Natural killer cell (primary cell): ENCODE data around the gene ABCB9. TPM values are rescaled to one million over a fixed set of nuclear protein-coding genes. Genes with fewer than 3 reads are reported as not detected.
"Not testable (repeated sequence)": the region's sequence is repeated elsewhere in the genome, so short reads cannot be mapped to it uniquely, and the experiment has no call there.

Experiments used
- ATAC-seq, 3 donors: fragments of 150-1000 bp in 2 of 3; fragments of 200-7000 bp in 1 of 3; cut with Tn5 transposase; 1 replicate in 1 of 3; 2 replicates in 2 of 3; pipeline ENCODE4 v1.10.0; 2021; ENCODE audit warnings: mild to moderate bottlenecking in 2 of 3, moderate library complexity in 2 of 3
- DNase-seq, 2 donors: peaks; one replicate each; pipeline versions ENCODE4 v3.0.0 to v3.0.0-alpha.2; 2013 to 2021; ENCODE audit warnings: mixed read lengths in 1 of 2
- H3K27ac ChIP-seq: one replicate; pipeline ENCODE4 v1.5.1; 2013; ENCODE audit warnings: mild to moderate bottlenecking, low read length
- H3K27me3 ChIP-seq: one replicate; pipeline ENCODE4 v1.6.1; 2013; ENCODE audit warnings: low read length; ENCODE audit not compliant: control insufficient read depth, insufficient read depth
- H3K36me3 ChIP-seq: one replicate; pipeline ENCODE4 v1.6.1; 2013; ENCODE audit warnings: low read length; ENCODE audit not compliant: control insufficient read depth, insufficient read depth
- H3K4me1 ChIP-seq: one replicate; pipeline ENCODE4 v1.6.1; 2013; ENCODE audit warnings: low read length; ENCODE audit not compliant: control insufficient read depth, insufficient read depth
- H3K4me3 ChIP-seq: one replicate; pipeline ENCODE4 v1.5.1; 2013; ENCODE audit warnings: low read length
- H3K9me3 ChIP-seq: one replicate; pipeline ENCODE4 v1.6.1; 2013; ENCODE audit warnings: low read length; ENCODE audit not compliant: control insufficient read depth, insufficient read depth
- H3K27ac Mint-ChIP-seq, 2 donors: one replicate each; pipeline ENCODE4 v1.8.0; 2022; ENCODE audit warnings: mild to moderate bottlenecking in 2 of 2, mixed read lengths in 2 of 2, moderate library complexity in 1 of 2
- H3K27me3 Mint-ChIP-seq, 2 donors: one replicate each; pipeline ENCODE4 v1.8.0; 2022; ENCODE audit warnings: low read depth in 2 of 2, mixed read lengths in 2 of 2
- H3K36me3 Mint-ChIP-seq: one replicate; pipeline ENCODE4 v1.8.0; 2022; ENCODE audit warnings: mixed read lengths
- H3K4me1 Mint-ChIP-seq, 2 donors: one replicate each; pipeline ENCODE4 v1.8.0; 2022; ENCODE audit warnings: mixed read lengths in 2 of 2
- H3K4me3 Mint-ChIP-seq: one replicate; pipeline ENCODE4 v1.8.0; 2022; ENCODE audit warnings: mild to moderate bottlenecking, moderate library complexity, mixed read lengths
- H3K9me3 Mint-ChIP-seq, 2 donors: one replicate each; pipeline ENCODE4 v1.8.0; 2022; ENCODE audit warnings: mixed read lengths in 2 of 2
- WGBS: methylation state at CpG from one replicate; pipeline ENCODE4 v1.1.7; 2013; ENCODE audit warnings: missing lambda C conversion rate; ENCODE audit not compliant: insufficient coverage; 5-methylcytosine and 5-hydroxymethylcytosine counted together
- intact Hi-C: fragments of 100-400 bp; cut with micrococcal nuclease; formaldehyde crosslinking; loops from one replicate; pipeline ENCODE4 v1.14.2; 2022
- total RNA-seq, 4 donors: library from RNA; stranded (reverse); fragments of 120-200 nt in 1 of 4; gene quantifications; one replicate each; pipeline versions ENCODE4 v1.2.3 to v1.2.4, GENCODE V29; 2013 to 2022
- TF ChIP-seq, protein P1 (sequence below): fragments of 200-600 bp; IDR thresholded peaks from one replicate; pipeline ENCODE4 v1.8.0; 2022; ENCODE audit warnings: antibody characterized with exemption

The ABCB9 gene
- total RNA-seq, 3 donors from 2014 or later (not counting 1 experiment from before 2014, with no cell fraction given), result 2.4 to 4.0 (median 3.3) TPM

DNA sequence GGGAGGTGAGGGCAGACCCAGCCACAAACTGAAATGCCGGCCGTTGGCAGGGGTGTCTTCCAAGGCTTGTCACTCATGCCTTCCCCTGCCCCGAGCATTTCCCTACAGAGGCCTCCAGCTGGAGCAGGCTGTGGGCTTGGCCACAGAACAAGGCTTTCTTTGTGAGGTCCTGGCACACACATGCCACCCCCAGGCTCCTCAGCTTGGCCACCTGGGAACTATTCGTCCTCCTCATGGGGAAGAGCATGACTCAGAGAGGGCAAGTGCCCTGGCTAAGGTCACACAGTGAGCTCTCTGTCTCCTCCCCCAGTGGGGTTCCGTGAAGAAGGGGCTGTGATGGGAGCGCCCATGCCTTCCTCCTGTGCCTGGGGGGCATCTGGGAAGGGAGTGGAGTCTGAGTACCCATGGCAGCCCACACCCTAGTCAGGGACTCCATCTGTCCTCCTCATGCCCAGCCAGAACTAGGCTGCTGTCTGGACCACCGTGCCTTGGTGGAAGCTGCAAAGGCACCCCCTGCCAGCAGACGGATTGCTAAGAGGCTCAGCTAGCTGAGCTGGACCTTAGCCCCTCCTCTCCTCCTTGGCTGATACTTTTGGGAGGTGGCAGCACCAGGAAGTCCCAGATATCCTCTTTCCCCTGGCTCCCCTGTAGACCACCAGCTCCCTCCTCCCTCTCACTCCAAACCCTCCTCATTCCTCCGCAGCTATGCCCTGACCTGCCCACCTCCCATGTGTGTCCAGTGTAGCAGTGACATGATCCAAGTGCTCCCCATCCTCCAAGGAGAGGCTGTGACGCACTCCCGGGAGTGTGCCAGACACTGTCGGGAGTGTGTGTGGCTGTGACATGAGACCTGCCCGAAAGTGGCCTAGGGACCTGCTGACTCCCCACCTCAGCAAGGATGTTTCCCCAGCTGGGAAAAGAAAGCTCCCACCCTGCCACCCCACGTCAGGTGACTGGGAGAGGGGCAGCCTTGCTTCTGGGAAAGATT, 21.4 kb downstream of the ABCB9 start:
- 93% methylated on average over 14 of the region's 14 CpGs for WGBS
- Mint-ChIP-seq H3K27ac (peak overlapping the region in 1 of 2 donors; percentile 94), H3K36me3 (no peaks in the 10 kb centered on the region), H3K27me3 (no peaks in the 10 kb centered on the region), H3K9me3 (peaks cover 0 to 2% of the 10 kb centered on the region in 2 donors), H3K4me1 (peaks cover 42 to 76% of the 10 kb centered on the region in 2 donors), H3K4me3 (no peak overlapping the region)
- Histone ChIP-seq H3K36me3 (no peaks in the 10 kb centered on the region), H3K27me3 (no peaks in the 10 kb centered on the region), H3K4me3 (no peak overlapping the region), H3K4me1 (peaks cover 67% of the 10 kb centered on the region), H3K27ac (no peak overlapping the region), H3K9me3 (no peaks in the 10 kb centered on the region)
- intact Hi-C loops, result no loop called here
- DNase-seq (no peak), ATAC-seq (no peak)
- TF ChIP-seq, protein P1, sequence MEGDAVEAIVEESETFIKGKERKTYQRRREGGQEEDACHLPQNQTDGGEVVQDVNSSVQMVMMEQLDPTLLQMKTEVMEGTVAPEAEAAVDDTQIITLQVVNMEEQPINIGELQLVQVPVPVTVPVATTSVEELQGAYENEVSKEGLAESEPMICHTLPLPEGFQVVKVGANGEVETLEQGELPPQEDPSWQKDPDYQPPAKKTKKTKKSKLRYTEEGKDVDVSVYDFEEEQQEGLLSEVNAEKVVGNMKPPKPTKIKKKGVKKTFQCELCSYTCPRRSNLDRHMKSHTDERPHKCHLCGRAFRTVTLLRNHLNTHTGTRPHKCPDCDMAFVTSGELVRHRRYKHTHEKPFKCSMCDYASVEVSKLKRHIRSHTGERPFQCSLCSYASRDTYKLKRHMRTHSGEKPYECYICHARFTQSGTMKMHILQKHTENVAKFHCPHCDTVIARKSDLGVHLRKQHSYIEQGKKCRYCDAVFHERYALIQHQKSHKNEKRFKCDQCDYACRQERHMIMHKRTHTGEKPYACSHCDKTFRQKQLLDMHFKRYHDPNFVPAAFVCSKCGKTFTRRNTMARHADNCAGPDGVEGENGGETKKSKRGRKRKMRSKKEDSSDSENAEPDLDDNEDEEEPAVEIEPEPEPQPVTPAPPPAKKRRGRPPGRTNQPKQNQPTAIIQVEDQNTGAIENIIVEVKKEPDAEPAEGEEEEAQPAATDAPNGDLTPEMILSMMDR, result no peak

DNA sequence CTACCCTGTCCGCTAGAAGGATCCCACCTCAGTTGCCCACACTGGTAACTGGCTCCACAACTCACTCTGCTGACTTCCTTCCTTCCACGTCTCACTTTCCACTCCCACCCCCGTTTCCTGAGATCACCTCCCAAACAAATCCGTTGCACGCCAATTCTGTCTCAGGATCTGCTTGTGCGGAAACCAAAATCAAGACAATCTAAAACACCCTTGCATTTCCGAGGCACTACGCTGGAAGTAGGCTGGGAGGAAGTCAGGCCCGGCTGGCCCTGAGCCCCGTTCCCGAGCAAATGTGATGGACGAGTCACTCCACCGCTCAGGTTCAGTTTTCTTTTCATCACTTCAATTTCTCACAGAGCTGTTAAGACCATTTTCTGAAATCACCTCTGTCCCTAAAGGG, 23.1 kb downstream of the ABCB9 start:
- H3K36me3 ChIP-seq, result no peaks in the 10 kb centered on the region
- Mint-ChIP-seq H3K36me3 (no peaks in the 10 kb centered on the region), H3K4me3 (peak overlapping the region; percentile 73), H3K27ac (peak overlapping the region; percentile 84 to 94), H3K27me3 (no peaks in the 10 kb centered on the region), H3K4me1 (peaks cover 39 to 71% of the 10 kb centered on the region in 2 donors), H3K9me3 (peaks cover 0 to 2% of the 10 kb centered on the region in 2 donors)
- H3K9me3 ChIP-seq, result no peaks in the 10 kb centered on the region
- no peaks in the 10 kb centered on the region for H3K27me3 ChIP-seq
- H3K4me3 ChIP-seq, result no peak overlapping the region
- ATAC-seq, result peak in 2 of 3 donors; percentile 19 to 27
- intact Hi-C loops, result no loop called here
- H3K4me1 ChIP-seq, result peaks cover 63% of the 10 kb centered on the region
- TF ChIP-seq, protein P1, result no peak
- H3K27ac ChIP-seq, result peak overlapping the region; percentile 57
- 35% methylated on average over 11 of the region's 13 CpGs for WGBS
- no peak for DNase-seq

DNA sequence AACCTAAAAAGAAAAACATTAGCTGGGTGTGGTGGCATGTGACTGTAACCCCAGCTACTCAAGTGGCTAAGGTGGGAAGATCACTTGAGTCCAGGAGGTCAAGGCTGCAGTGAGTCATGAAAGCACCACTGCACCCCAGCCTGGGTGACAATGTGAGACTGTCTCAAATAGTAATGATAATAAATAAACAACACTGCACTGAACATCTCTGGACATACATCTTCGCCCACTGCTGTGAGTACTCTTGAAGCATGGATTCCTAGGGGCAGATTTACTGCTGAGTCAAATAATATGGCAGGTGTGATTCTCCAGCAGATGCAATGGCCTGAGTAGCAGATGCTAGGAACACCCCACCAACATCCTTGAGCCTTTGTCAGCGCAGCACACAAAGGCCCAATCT, 23.6 kb downstream of the ABCB9 start:
- Histone ChIP-seq H3K4me3 (no peak overlapping the region), H3K4me1 (peaks cover 58% of the 10 kb centered on the region), H3K9me3 (no peaks in the 10 kb centered on the region), H3K36me3 (no peaks in the 10 kb centered on the region), H3K27ac (peak overlapping the region; percentile 57), H3K27me3 (no peaks in the 10 kb centered on the region)
- intact Hi-C loops, result loop anchor here (1.0 kb wide), 1 partner anchor 46 kb away; the partner anchor contains the start of gene VPS37B
- H3K27me3 Mint-ChIP-seq, result no peaks in the 10 kb centered on the region
- TF ChIP-seq, protein P1, result no peak
- ATAC-seq (peak; percentile 48 to 65 (median 51)), DNase-seq (peak; percentile 33 to 46)
- peak overlapping the region; percentile 84 to 94 for H3K27ac Mint-ChIP-seq
- H3K9me3 Mint-ChIP-seq, result peaks cover 0 to 2% of the 10 kb centered on the region in 2 donors
- H3K4me3 Mint-ChIP-seq, result peak overlapping the region; percentile 73
- H3K4me1 Mint-ChIP-seq, result peaks cover 35 to 66% of the 10 kb centered on the region in 2 donors
- H3K36me3 Mint-ChIP-seq, result no peaks in the 10 kb centered on the region
- 67% methylated on average over 2 of the region's 2 CpGs for WGBS

DNA sequence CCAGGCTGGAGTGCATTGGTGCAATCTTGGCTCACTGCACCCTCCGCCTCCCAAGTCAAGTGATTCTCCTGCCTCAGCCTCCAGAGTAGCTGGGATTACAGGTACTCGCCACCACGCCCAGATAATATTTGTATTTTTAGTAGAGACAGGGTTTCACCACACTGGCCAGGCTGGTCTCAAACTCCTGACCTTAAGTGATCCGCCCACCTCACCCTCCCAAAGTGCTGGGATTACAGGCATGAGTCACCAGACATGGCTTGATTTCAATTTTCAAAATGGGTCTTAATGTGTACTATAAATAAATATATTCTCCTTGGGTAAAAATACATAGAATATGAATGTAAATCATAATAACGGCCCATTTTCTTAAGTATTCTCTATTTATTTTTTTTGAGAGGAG, 24.9 kb downstream of the ABCB9 start:
- H3K4me1 ChIP-seq, result peaks cover 45% of the 10 kb centered on the region
- H3K36me3 ChIP-seq, H3K4me3 Mint-ChIP-seq, ATAC-seq, H3K36me3 Mint-ChIP-seq, H3K9me3 Mint-ChIP-seq, H3K4me3 ChIP-seq, intact Hi-C loops, H3K9me3 ChIP-seq, H3K27me3 Mint-ChIP-seq, DNase-seq, H3K27me3 ChIP-seq, H3K27ac ChIP-seq: not testable (repeated sequence)
- Mint-ChIP-seq H3K4me1 (peaks cover 24 to 53% of the 10 kb centered on the region in 2 donors), H3K27ac (peak overlapping the region in 1 of 2 donors; percentile 44)
- 100% methylated on average over 3 of the region's 5 CpGs for WGBS
